ENCODE measurements around the gene MAN2A2.
A peak's percentile ranks its signal among the peaks of the same experiment; 100 is the strongest.

MAN2A2 gene

DNA sequence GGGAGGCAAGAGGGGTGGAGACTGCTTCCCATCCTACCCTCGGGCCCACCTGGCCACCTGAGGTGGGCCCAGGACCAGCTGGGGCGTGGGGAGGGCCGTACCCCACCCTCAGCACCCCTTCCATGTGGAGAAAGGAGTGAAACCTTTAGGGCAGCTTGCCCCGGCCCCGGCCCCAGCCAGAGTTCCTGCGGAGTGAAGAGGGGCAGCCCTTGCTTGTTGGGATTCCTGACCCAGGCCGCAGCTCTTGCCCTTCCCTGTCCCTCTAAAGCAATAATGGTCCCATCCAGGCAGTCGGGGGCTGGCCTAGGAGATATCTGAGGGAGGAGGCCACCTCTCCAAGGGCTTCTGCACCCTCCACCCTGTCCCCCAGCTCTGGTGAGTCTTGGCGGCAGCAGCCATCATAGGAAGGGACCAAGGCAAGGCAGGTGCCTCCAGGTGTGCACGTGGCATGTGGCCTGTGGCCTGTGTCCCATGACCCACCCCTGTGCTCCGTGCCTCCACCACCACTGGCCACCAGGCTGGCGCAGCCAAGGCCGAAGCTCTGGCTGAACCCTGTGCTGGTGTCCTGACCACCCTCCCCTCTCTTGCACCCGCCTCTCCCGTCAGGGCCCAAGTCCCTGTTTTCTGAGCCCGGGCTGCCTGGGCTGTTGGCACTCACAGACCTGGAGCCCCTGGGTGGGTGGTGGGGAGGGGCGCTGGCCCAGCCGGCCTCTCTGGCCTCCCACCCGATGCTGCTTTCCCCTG, 21.0 kb upstream of the MAN2A2 start:
- DNase-seq (ENCODE audit: low read depth), result no peak
- H3K4me3 ChIP-seq (ENCODE audit: low read depth, low read length), result no peak overlapping the region

GRCh38 chr15:90882781-90883525, 20.1 kb upstream of the MAN2A2 start:
- no peak overlapping the region for H3K4me3 ChIP-seq (ENCODE audit: low read depth, low read length)
- no peak for DNase-seq (ENCODE audit: low read depth)

DNA sequence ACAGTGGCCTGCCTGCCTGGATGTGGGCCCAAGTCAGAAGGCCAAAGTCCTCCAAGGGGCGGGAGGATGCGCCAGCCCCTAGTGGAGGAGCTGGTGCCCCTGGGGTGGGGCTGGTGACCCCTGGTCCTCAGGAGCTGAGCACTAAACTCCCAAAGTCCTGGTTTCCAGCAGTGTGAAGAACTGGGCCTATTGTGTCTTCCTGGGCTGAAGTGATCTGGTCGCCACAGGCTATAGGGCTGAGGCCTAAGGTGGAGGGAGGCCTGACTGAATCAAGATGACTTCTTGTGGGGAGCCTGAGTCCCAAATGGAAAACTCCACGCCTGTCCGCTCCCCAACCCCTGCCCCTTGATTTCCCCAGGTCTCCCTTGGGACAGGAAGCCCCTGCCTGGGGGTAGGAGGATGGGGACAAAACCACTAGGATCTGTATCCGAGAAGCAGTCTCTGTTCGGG, 19.6 kb upstream of the MAN2A2 start:
- H3K4me3 ChIP-seq (ENCODE audit: low read depth, low read length), result peak overlapping the region; percentile 51
- DNase-seq (ENCODE audit: low read depth), result no peak

GRCh38 chr15:90883976-90884718, 19.0 kb upstream of the MAN2A2 start, which contains the start of gene FES:
Gene FES (plus strand): TSS chr15:90884504. CDS start chr15:90885046, 542 bp downstream.
- no peak for DNase-seq (ENCODE audit: low read depth)
- peak within 1 kb of the TSS; percentile 51 for H3K4me3 ChIP-seq (ENCODE audit: low read depth, low read length)

GRCh38 chr15:90884719-90885431, 18.2 kb upstream of the MAN2A2 start:
- peak overlapping the region; percentile 51 for H3K4me3 ChIP-seq (ENCODE audit: low read depth, low read length)
- DNase-seq (ENCODE audit: low read depth), result no peak

DNA sequence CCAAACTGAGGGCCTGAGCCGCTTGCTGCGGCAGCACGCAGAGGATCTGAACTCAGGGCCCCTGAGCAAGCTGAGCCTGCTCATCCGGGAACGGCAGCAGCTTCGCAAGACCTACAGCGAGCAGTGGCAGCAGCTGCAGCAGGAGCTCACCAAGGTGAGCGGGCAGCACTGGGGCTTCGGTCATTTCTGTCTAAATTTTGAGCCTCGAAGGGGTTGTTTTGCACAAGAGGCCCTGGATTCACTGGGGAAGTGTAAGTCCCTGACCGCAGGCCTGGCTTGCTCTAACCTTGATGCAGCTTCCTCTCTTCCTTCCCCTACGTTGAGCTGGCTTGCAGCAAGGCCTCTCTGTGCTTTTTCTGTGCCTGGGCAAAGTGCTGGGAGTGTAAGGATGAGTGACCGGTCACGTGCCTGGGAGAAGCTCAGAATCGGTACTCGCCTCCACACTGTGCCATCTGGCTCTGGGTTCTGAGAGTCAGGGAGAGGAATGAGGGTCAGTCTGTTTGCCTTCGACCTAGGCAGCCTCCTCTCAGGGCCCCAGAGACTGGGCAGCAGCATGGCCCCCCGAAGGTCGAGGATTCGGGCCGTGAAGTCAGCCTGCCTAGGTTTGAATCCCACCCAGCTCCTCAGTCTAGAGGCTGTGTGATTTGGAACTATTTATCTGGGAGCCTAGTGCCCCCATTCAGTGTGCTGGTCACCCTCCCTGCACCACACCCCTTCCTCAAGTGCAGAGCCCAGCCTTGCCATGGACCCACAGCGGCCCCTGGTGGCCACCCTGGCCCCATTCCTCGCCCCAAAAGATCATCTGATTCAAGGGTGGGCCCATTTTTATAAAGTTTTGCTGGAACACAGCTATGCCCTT, 17.4 kb upstream of the MAN2A2 start:
- H3K4me3 ChIP-seq (ENCODE audit: low read depth, low read length), result no peak overlapping the region
- no peak for DNase-seq (ENCODE audit: low read depth)

DNA sequence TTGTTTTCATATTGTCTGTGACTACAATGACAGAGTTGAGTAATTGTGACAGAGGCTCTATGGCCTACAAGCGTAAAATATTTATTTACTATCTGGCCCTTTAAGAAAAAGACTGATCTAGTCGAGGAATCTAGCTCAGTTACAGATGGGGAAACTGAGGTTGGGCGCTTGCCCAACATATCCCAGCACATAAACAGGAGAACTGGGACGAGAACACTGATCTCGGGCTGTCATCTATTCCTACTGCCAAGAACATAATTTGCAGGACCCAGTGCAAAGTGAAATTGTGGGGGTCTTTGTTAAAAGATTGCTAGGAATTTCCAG, 16.8 kb upstream of the MAN2A2 start:
- no peak for DNase-seq (ENCODE audit: low read depth)
- no peak overlapping the region for H3K4me3 ChIP-seq (ENCODE audit: low read depth, low read length)

DNA sequence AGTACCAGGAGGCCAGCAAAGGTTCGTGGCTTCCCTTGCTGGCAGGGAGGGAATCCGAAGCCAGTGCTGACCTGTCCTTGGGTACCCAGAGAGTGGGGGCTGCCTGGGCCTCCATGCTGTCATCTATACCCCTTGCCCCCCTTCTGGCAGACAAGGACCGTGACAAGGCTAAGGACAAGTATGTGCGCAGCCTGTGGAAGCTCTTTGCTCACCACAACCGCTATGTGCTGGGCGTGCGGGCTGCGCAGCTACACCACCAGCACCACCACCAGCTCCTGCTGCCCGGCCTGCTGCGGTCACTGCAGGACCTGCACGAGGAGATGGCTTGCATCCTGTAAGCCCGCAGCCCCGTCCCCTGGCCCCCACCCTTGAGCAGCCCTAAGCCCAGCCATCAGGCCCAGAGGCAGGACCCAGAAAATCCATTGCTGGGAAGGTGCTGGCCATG, 16.0 kb upstream of the MAN2A2 start:
- H3K4me3 ChIP-seq (ENCODE audit: low read depth, low read length), result no peak overlapping the region
- no peak for DNase-seq (ENCODE audit: low read depth)

DNA sequence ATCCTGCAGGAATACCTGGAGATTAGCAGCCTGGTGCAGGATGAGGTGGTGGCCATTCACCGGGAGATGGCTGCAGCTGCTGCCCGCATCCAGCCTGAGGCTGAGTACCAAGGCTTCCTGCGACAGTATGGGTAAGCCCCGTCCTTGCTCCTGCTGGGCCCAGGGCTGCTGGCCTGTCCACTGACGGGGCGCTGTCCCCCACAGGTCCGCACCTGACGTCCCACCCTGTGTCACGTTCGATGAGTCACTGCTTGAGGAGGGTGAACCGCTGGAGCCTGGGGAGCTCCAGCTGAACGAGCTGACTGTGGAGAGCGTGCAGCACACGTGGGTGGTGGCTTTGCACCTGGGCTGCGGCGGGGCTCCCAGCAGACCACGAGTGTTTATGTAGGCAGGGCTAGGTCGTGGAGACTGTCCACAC, 13.8 kb upstream of the MAN2A2 start:
- H3K4me3 ChIP-seq (ENCODE audit: low read depth, low read length), result no peak overlapping the region
- DNase-seq (ENCODE audit: low read depth), result no peak

DNA sequence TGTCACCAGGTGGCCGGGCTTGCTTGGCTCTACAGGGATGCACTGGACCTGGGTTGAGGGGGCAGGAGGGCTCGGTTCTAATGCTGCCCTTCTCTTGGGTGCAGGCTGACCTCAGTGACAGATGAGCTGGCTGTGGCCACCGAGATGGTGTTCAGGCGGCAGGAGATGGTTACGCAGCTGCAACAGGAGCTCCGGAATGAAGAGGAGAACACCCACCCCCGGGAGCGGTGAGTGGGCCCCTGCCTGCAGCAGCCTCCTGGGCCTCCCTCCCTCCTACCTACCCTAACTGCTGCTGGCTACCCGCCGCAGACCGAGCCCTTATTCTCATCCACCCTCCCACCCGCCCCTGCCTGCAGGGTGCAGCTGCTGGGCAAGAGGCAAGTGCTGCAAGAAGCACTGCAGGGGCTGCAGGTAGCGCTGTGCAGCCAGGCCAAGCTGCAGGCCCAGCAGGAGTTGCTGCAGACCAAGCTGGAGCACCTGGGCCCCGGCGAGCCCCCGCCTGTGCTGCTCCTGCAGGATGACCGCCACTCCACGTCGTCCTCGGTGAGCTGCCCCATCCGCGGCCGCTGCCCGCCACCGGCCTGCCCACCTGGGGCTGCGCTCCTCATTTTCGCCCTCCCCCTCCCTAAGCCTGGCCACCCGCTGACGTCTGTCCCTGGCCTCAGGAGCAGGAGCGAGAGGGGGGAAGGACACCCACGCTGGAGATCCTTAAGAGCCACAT, 13.2 kb upstream of the MAN2A2 start:
- no peak for DNase-seq (ENCODE audit: low read depth)

DNA sequence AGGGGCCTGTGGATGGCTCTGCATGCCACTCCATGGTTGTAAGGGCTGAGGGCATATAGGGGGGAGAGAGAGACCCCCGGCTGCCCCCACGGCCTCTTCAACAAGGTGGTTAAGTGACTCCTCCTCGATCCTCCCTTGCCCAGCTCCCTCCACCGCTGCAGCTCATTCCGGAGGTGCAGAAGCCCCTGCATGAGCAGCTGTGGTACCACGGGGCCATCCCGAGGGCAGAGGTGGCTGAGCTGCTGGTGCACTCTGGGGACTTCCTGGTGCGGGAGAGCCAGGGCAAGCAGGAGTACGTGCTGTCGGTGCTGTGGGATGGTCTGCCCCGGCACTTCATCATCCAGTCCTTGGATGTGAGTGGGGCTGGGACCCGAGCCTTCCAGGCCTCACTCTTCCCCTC, 12.3 kb upstream of the MAN2A2 start:
- H3K4me3 ChIP-seq (ENCODE audit: low read depth, low read length), result no peak overlapping the region
- no peak for DNase-seq (ENCODE audit: low read depth)

More for the DNA sequence above, 13.2 kb upstream of the MAN2A2 start:
- no peak overlapping the region for H3K4me3 ChIP-seq (ENCODE audit: low read depth, low read length)

DNA sequence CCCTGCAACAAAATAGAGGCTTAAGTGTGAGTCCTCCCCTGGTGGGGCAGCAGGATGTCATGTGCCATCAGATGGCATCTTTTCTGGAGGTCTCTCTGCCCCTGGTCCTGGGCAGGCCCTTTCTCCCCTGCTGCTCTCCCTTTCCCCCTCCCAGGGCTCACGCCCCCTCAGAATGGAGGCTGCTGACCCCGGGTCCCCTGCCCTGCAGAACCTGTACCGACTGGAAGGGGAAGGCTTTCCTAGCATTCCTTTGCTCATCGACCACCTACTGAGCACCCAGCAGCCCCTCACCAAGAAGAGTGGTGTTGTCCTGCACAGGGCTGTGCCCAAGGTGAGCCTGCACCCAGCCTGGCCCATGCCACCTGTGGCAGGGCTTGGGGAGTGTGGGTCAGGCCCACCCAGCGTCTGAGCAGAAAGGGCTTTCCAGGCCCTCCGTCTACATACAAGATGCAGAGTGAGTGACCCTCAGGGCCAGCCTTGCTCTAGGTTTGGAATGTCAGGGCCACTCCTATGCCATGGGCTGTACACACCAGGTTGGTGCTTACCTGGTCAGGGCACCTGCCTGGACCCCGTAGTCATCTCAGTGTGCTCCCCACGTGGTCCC, 11.7 kb upstream of the MAN2A2 start:
- no peak overlapping the region for H3K4me3 ChIP-seq (ENCODE audit: low read depth, low read length)
- no peak for DNase-seq (ENCODE audit: low read depth)

GRCh38 chr15:90892023-90892422, 11.1 kb upstream of the MAN2A2 start:
- H3K4me3 ChIP-seq (ENCODE audit: low read depth, low read length), result no peak overlapping the region
- no peak for DNase-seq (ENCODE audit: low read depth)

GRCh38 chr15:90892498-90893174, 10.5 kb upstream of the MAN2A2 start:
- no peak overlapping the region for H3K4me3 ChIP-seq (ENCODE audit: low read depth, low read length)
- no peak for DNase-seq (ENCODE audit: low read depth)

DNA sequence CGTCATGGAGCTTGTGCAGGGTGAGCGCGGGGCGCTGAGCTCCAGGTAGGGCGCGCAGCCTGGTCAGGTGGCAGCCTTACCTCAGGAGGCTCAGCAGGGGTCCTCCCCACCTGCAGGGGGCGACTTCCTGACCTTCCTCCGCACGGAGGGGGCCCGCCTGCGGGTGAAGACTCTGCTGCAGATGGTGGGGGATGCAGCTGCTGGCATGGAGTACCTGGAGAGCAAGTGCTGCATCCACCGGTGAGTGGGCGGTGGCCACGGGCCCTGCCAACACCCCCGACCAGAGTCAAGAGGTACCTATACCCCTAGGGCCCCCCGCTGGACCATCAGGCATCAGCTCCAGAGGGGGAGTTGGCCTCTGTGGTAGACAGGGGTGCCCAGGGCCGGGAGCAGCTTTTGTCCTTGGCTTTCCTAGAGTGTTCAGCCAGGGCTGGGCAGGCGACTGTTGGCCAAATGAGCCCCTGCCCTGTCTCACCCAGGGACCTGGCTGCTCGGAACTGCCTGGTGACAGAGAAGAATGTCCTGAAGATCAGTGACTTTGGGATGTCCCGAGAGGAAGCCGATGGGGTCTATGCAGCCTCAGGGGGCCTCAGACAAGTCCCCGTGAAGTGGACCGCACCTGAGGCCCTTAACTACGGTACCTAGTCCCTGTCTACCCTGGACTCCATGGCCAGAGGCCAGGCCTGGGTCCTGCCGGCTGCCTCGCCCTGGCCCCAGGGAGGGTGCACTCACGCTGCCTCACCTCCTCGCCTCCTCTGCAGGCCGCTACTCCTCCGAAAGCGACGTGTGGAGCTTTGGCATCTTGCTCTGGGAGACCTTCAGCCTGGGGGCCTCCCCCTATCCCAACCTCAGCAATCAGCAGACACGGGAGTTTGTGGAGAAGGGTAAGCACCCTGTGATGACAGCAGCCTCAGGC, 9.7 kb upstream of the MAN2A2 start:
- no peak overlapping the region for H3K4me3 ChIP-seq (ENCODE audit: low read depth, low read length)
- no peak for DNase-seq (ENCODE audit: low read depth)

DNA sequence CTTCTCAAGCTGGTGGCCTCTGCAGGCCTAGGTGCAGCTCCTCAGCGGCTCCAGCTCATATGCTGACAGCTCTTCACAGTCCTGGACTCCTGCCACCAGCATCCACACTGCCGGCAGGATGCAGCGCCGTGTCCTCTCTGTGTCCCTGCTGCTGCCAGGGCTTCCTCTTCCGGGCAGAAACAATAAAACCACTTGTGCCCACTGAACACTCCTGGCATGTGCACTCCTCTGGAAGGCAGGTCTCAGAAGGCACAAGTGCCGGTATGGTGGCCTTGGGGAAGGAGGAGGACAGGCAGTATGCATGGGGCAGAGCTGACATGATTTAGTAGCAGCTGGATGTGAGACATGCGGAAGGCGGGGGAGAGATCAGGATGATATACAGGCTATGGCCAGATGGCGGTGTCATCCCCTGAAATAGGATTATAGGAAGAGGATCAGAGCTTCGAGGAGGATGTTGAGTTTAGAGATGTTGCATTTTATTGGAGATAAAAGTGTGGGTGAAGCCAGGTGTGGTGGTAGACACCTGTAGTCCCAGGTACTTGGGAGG, 7.5 kb upstream of the MAN2A2 start:
- DNase-seq (ENCODE audit: low read depth), result no peak

More for the DNA sequence above, 7.5 kb upstream of the MAN2A2 start:
- H3K4me3 ChIP-seq (ENCODE audit: low read depth, low read length), result no peak overlapping the region

All from skeletal muscle cell (primary cell).